Osteocyte (in vitro differentiated cells): ENCODE data around the gene RAMP1. TPM values are rescaled to one million over a fixed set of nuclear protein-coding genes. Genes with fewer than 3 reads are reported as not detected.
A peak's percentile ranks its signal among the peaks of the same experiment; 100 is the strongest.

Source experiments
- DNase-seq: peaks from one replicate; pipeline ENCODE4 v3.0.0; 2021; ENCODE audit warnings: mixed read lengths; ENCODE audit not compliant: unreplicated experiment; ENCODE audit errors: extremely low spot score
- H3K27ac Mint-ChIP-seq: one replicate; pipeline ENCODE4 v1.8.0; 2021; ENCODE audit warnings: mild to moderate bottlenecking, mixed read lengths; ENCODE audit not compliant: unreplicated experiment
- H3K27me3 Mint-ChIP-seq: one replicate; pipeline ENCODE4 v1.8.0; 2021; ENCODE audit warnings: mixed read lengths; ENCODE audit not compliant: unreplicated experiment
- H3K36me3 Mint-ChIP-seq: one replicate; pipeline ENCODE4 v1.8.0; 2021; ENCODE audit warnings: mixed read lengths; ENCODE audit not compliant: unreplicated experiment
- H3K4me1 Mint-ChIP-seq: one replicate; pipeline ENCODE4 v1.8.0; 2021; ENCODE audit warnings: mixed read lengths; ENCODE audit not compliant: unreplicated experiment
- H3K4me3 Mint-ChIP-seq: one replicate; pipeline ENCODE4 v1.8.0; 2021; ENCODE audit warnings: mild to moderate bottlenecking, moderate library complexity, mixed read lengths; ENCODE audit not compliant: unreplicated experiment
- H3K9me3 Mint-ChIP-seq: one replicate; pipeline ENCODE4 v1.8.0; 2021; ENCODE audit warnings: mixed read lengths; ENCODE audit not compliant: unreplicated experiment
- total RNA-seq: library from RNA; stranded (reverse); gene quantifications from 2 replicates; pipeline ENCODE4 v1.2.1, GENCODE V29; 2021
- TF ChIP-seq, protein P1 (sequence below): fragments of 200-600 bp; sonication (generic); IDR thresholded peaks from 2 replicates; pipeline ENCODE4 v1.5.0; 2021; ENCODE audit warnings: antibody characterized with exemption, mild to moderate bottlenecking, moderate library complexity

Gene RAMP1
- total RNA-seq, 1 donor from 2014 or later: 93.4 TPM

DNA sequence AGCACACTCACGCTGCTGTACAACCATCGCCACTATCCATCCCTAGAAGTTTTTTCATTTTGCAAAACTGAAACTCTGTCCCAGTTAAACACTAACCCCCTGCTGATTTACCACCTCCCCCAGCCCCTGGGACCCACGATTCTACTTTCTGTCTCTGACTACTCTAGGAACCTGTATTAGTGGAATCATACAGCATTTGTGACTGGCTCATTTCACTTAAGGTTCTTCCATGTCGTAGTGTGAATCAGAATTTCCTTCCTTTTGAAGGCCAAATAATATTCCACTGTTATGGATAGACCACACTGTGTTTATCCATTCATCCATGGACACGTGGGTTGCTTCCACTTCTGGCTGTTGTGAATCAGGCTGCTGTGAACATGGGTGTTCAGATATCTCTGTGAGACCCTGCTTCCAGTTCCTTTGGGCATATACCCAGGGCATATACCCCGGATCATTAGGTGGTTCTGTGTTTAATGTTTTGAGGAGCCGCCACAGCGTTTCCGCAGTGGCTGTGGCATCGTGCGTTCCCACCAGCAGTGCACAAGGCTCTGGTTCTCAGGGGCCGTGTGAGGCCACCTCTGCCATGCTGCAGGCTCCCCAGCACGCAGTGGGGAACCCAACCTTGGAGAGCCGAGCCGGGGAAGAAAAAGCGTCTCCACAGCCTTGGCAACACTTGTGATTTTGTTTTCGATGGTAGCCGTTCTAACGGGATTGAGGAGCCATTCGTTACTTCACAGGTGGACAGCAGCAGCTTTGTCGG, 10.1 kb downstream of the RAMP1 start:
- DNase-seq: no peak
- Mint-ChIP-seq H3K4me3 (no peak overlapping the region), H3K27ac (no peak overlapping the region), H3K27me3 (no peaks in the 10 kb centered on the region), H3K9me3 (no peaks in the 10 kb centered on the region), H3K4me1 (peaks cover 78% of the 10 kb centered on the region), H3K36me3 (no peaks in the 10 kb centered on the region)
- TF ChIP-seq, protein P1, sequence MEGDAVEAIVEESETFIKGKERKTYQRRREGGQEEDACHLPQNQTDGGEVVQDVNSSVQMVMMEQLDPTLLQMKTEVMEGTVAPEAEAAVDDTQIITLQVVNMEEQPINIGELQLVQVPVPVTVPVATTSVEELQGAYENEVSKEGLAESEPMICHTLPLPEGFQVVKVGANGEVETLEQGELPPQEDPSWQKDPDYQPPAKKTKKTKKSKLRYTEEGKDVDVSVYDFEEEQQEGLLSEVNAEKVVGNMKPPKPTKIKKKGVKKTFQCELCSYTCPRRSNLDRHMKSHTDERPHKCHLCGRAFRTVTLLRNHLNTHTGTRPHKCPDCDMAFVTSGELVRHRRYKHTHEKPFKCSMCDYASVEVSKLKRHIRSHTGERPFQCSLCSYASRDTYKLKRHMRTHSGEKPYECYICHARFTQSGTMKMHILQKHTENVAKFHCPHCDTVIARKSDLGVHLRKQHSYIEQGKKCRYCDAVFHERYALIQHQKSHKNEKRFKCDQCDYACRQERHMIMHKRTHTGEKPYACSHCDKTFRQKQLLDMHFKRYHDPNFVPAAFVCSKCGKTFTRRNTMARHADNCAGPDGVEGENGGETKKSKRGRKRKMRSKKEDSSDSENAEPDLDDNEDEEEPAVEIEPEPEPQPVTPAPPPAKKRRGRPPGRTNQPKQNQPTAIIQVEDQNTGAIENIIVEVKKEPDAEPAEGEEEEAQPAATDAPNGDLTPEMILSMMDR: no peak

DNA sequence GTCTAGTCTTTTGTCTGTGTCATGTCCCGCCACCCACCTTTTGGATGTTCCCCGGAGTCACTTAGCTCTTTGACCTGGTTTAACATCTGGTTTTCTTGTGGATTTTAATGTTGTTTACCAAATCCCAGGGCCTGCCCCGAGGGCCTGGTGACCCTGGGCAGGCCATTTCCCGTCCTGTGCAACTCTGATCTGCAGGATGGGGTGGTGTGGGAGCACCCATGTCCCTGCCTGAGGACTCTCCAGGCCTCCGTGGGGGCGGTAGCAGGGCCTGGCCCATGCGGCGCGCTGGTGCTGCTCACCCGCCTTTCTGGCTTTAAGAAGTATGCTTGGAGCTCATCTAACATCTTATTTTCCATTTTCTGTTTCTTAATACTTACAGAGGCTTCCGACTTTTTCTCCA, 10.7 kb downstream of the RAMP1 start:
- Mint-ChIP-seq H3K9me3 (no peaks in the 10 kb centered on the region), H3K36me3 (no peaks in the 10 kb centered on the region), H3K27ac (peak overlapping the region; percentile 50), H3K4me3 (no peak overlapping the region), H3K27me3 (no peaks in the 10 kb centered on the region), H3K4me1 (peaks cover 78% of the 10 kb centered on the region)
- TF ChIP-seq, protein P1: no peak
- DNase-seq: peak; percentile 64

DNA sequence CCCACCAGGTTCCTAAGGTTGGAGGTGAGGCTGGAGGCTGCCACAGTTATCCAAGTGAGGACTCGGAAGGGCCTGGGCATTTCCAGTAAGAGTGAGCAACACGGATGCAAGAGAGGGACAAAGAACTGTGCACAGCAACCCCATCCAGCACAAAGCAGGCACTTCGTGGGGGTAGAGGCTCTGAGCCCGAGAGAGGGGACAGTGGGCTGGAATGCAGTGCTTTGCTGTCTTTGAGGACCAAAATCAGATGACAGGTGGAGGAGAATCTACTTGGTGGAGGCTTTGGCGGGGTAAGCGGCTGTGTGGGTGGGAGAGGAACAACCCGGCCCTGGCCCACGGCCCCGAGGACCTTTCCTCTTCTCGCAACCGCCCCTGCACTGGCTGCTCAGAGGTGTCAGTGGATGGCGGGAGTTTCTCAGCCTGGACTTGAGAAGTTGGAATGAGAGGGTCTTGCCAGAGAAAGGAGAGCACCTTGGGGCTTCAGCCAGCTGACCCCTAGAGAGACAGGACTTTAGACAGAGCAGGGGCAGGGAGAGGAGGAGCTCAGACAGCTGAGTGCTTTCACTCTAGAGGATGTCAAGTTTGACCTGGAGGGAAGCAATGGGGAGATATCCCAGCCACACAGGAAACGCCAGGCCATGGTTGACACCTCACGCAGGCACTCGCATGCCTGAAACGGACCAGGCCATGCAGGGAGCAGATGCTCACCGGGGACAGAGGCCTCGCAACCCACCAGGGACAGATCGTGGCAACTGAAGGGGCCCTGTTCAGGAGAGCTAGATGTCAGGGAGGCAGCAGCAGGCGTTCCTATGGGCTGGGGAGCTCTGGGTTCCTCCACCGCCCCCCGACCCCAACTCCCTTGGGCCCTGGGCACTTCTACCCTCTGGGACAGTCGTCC, 11.6 kb downstream of the RAMP1 start:
- peaks cover 76% of the 10 kb centered on the region for H3K4me1 Mint-ChIP-seq
- H3K27ac Mint-ChIP-seq: peak overlapping the region; percentile 50
- H3K4me3 Mint-ChIP-seq: no peak overlapping the region
- no peaks in the 10 kb centered on the region for H3K36me3 Mint-ChIP-seq
- DNase-seq: no peak
- no peaks in the 10 kb centered on the region for H3K27me3 Mint-ChIP-seq
- H3K9me3 Mint-ChIP-seq: no peaks in the 10 kb centered on the region
- TF ChIP-seq, protein P1: no peak

DNA sequence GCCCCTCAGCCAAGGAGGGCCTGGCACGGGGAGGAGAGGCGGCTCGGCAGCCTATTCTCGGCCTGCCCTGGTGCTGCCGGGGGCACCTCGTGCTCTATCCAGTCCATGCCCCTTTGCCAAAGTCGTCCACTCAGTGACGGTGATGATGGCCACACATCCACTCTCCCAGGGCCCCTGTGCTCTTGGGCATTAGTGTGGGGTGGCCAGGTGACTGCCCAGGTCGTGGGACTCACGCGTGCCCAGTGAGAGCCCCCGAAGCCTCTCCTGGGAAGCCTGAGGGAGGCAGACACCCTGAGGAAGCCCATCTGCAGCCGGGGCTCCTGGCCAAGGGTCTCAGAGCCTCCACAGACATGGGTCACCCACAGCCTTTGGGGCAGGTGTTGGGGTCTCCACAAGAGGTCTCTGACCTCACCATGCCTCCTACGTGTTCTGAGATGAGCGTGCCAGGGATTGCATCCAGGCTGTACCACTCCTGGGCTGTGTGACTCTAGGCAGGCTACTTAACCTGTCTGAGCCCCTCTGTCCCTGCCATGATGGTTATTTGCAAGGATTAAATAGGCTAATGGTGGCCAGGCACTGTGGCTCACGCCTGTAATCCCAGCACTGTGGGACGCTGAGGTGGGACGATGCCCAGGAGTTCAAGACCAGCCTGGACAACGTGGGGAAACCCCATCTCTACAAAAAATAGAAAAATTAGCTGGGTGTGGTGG, 12.9 kb downstream of the RAMP1 start:
- peaks cover 73% of the 10 kb centered on the region for H3K4me1 Mint-ChIP-seq
- no peak overlapping the region for H3K4me3 Mint-ChIP-seq
- no peak overlapping the region for H3K27ac Mint-ChIP-seq
- no peaks in the 10 kb centered on the region for H3K27me3 Mint-ChIP-seq
- no peaks in the 10 kb centered on the region for H3K9me3 Mint-ChIP-seq
- H3K36me3 Mint-ChIP-seq: no peaks in the 10 kb centered on the region
- TF ChIP-seq, protein P1: no peak
- no peak for DNase-seq
